HG02981 (cell line): Measurements from ENCODE around the gene ZBED6.

ENCODE experiments used
- ATAC-seq: cut with Tn5 transposase; IDR thresholded peaks from one replicate; pipeline ENCODE4 v1.9.1; 2021; ENCODE audit warnings: mild to moderate bottlenecking, moderate library complexity; ENCODE audit not compliant: unreplicated experiment

ZBED6 gene

GRCh38 chr1:203839081-203839480 lies 43.7 kb downstream of the ZBED6 start:
- no peak for ATAC-seq

DNA sequence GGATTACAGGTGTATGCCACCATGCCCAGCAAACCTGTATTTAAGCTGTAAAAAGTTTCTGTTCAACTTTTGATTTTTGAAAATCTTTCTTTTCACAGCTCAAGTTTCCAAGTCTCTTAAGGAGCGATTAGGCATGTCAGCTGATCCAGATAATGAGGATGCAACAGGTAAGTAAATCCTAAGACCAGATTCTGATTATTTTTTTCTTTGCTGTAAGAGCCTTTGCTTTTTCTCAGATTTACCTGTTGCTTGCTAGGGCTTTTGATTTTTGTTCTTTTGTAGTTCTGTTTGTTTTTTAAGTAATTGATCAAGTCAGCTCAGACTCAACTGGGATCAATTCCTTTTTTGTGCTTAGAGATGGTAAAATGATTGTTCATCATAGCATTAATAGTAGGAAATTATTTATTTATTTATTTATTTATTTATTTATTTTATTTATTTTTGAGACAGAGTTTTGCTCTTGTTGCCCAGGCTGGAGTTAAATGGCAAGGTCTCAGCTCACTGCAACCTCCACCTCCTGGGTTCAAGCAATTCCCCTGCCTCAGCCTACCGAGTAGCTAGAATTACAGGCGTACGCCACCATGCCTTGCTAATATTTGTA lies 44.9 kb downstream of the ZBED6 start:
- no peak for ATAC-seq

GRCh38 chr1:203842559-203842876 lies 47.1 kb downstream of the ZBED6 start:
- no peak for ATAC-seq

GRCh38 chr1:203843435-203843834 lies 48.0 kb downstream of the ZBED6 start:
- no peak for ATAC-seq
